Peyer's patch (tissue), 4 donors: ENCODE measurements around the gene AP4M1.

Experiments
- CTCF ChIP-seq, 6 experiments: fragments of 450-650 bp in 4 of 6; fragments of 200-600 bp in 2 of 6; sonication (generic) in 1 of 6; IDR thresholded peaks; one replicate each; pipeline ENCODE4 v1.5.1; 2017 to 2019; ENCODE audit warnings: antibody characterized with exemption in 6 of 6, mild to moderate bottlenecking in 3 of 6, moderate library complexity in 1 of 6
- POLR2A ChIP-seq, 2 donors: fragments of 450-650 bp; IDR thresholded peaks; one replicate each; pipeline ENCODE4 v1.5.1; 2017; ENCODE audit warnings: antibody characterized with exemption in 2 of 2, mild to moderate bottlenecking in 2 of 2, moderate library complexity in 2 of 2

- no peak for TF ChIP-seq CTCF (IDR thresholded peaks at IDR 0.05)
- no peak for TF ChIP-seq POLR2A (IDR thresholded peaks at IDR 0.05)
These were observed 9.7 kb downstream of the AP4M1 start for GRCh38 chr7:100111156-100111555.
